H1 (cell line): Measurements from ENCODE around the gene HMCN2. TPM values are rescaled to one million over a fixed set of nuclear protein-coding genes. Genes with fewer than 3 reads are reported as not detected.

ENCODE experiments used
- CTCF ChIA-PET: fragments of 300-600 bp; sonication (Branson Sonifier 250); formaldehyde crosslinking; loops from one replicate; lab custom pipeline; 2021; ENCODE audit not compliant: partially characterized antibody; lab: Charles Lee
- POLR2A ChIA-PET: fragments of 300-600 bp; sonication (Branson Sonifier 250); formaldehyde crosslinking; loops from one replicate; lab custom pipeline; 2021; ENCODE audit warnings: inconsistent platforms; ENCODE audit not compliant: partially characterized antibody; lab: Charles Lee
- DNase-seq, 2 experiments: peaks; one replicate each; pipeline versions ENCODE4 v3.0.0 to v3.0.0-alpha.2; 2010 to 2022; ENCODE audit warnings: low spot score in 2 of 2, low read depth in 1 of 2, mixed read lengths in 1 of 2
- FAIRE-seq: peaks from 2 replicates; lab custom pipeline; 2011; peaks lifted over from hg19 to GRCh38; lab: Jason Lieb, UNC
- H2AFZ ChIP-seq: 2 replicates; pipeline ENCODE4 v1.8.1; 2012; ENCODE audit warnings: low read length, inconsistent platforms
- H2AK5ac ChIP-seq: 2 replicates; pipeline ENCODE4 v1.6.1; 2013; ENCODE audit warnings: low read depth, low read length
- H2BK120ac ChIP-seq: replicated peaks from 2 replicates; pipeline ENCODE3; 2013; ENCODE audit warnings: low read depth, low read length, inconsistent platforms
- H2BK12ac ChIP-seq: 2 replicates; pipeline ENCODE4 v1.6.1; 2013; ENCODE audit warnings: low read depth, low read length
- H2BK15ac ChIP-seq: 2 replicates; pipeline ENCODE4 v1.6.1; 2013; ENCODE audit warnings: low read length
- H2BK20ac ChIP-seq: 2 replicates; pipeline ENCODE4 v1.6.1; 2013; ENCODE audit warnings: low read length
- H2BK5ac ChIP-seq: 2 replicates; pipeline ENCODE4 v1.6.1; 2013; ENCODE audit warnings: low read depth, low read length
- H3K14ac ChIP-seq: 2 replicates; pipeline ENCODE4 v1.6.1; 2013; ENCODE audit warnings: inconsistent platforms; ENCODE audit not compliant: insufficient read length
- H3K18ac ChIP-seq: 2 replicates; pipeline ENCODE4 v1.6.1; 2013; ENCODE audit warnings: low read length; ENCODE audit errors: extremely low read depth
- H3K23ac ChIP-seq: 2 replicates; pipeline ENCODE4 v1.6.1; 2013; ENCODE audit warnings: inconsistent platforms; ENCODE audit not compliant: insufficient read length
- H3K23me2 ChIP-seq: 2 replicates; pipeline ENCODE4 v1.6.1; 2013; ENCODE audit warnings: low read depth, low read length
- H3K27ac ChIP-seq: 2 replicates; pipeline ENCODE4 v1.6.1; 2011; ENCODE audit warnings: low read depth, low read length, inconsistent platforms
- H3K27me3 ChIP-seq, 4 experiments: replicated peaks in 1 of 4; 1 replicate in 1 of 4; 2 replicates in 3 of 4; pipeline versions ENCODE4 v1.6.1 to v1.8.1; 2011 to 2013; ENCODE audit warnings: low read length in 3 of 4, mild to moderate bottlenecking in 3 of 4, inconsistent platforms in 2 of 4, mixed read lengths in 2 of 4, moderate library complexity in 1 of 4; ENCODE audit not compliant: control insufficient read depth in 3 of 4, insufficient read depth in 3 of 4; ENCODE audit errors: extremely low read depth in 1 of 4
- H3K36me3 ChIP-seq, 4 experiments: 2 replicates each; pipeline versions ENCODE4 v1.6.1 to v1.8.1; 2011 to 2013; ENCODE audit warnings: mild to moderate bottlenecking in 4 of 4, low read length in 3 of 4, moderate library complexity in 2 of 4, control low read depth in 1 of 4, inconsistent platforms in 1 of 4; ENCODE audit not compliant: insufficient read depth in 4 of 4, control insufficient read depth in 2 of 4
- H3K4ac ChIP-seq: replicated peaks from 2 replicates; pipeline ENCODE3; 2013; ENCODE audit warnings: low read length, low read depth, mixed read lengths, inconsistent platforms; ENCODE audit not compliant: insufficient read length
- H3K4me1 ChIP-seq, 4 experiments: replicated peaks in 1 of 4; 1 replicate in 1 of 4; 2 replicates in 3 of 4; pipeline versions ENCODE4 v1.6.1 to v1.8.1; 2011 to 2013; ENCODE audit warnings: low read length in 3 of 4, inconsistent platforms in 2 of 4, mixed read lengths in 1 of 4; ENCODE audit not compliant: insufficient read depth in 4 of 4, control insufficient read depth in 3 of 4
- H3K4me2 ChIP-seq, 2 experiments: 2 replicates each; pipeline versions ENCODE4 v1.6.1 to v1.8.1; 2011 to 2013; ENCODE audit warnings: low read depth in 2 of 2, low read length in 2 of 2, control low read depth in 1 of 2, inconsistent platforms in 1 of 2, mild to moderate bottlenecking in 1 of 2; ENCODE audit not compliant: insufficient read depth in 1 of 2
- H3K4me3 ChIP-seq, 4 experiments: fragments of 200-600, 300-600 bp in 1 of 4; sonication (generic), shearing (Covaris generic), sonication (Bioruptor Twin) in 1 of 4; 2 replicates each; pipeline versions ENCODE4 v1.5.1 to v1.8.1; 2011 to 2016; ENCODE audit warnings: low read length in 4 of 4, low read depth in 3 of 4, control low read depth in 2 of 4, inconsistent platforms in 2 of 4, mild to moderate bottlenecking in 2 of 4, mixed read lengths in 1 of 4, moderate library complexity in 1 of 4; ENCODE audit not compliant: insufficient read depth in 2 of 4; ENCODE audit errors: extremely low read depth in 1 of 4
- H3K56ac ChIP-seq: replicated peaks from 2 replicates; pipeline ENCODE3; 2013; ENCODE audit warnings: low read depth, mild to moderate bottlenecking, mixed read lengths, low read length, inconsistent platforms; ENCODE audit not compliant: insufficient read length
- H3K79me1 ChIP-seq: 2 replicates; pipeline ENCODE4 v1.6.1; 2013; ENCODE audit warnings: low read depth, low read length, control low read depth
- H3K79me2 ChIP-seq, 2 experiments: 2 replicates each; pipeline versions ENCODE4 v1.6.1 to v1.8.1; 2012 to 2013; ENCODE audit warnings: low read length in 2 of 2, mild to moderate bottlenecking in 2 of 2, inconsistent platforms in 1 of 2; ENCODE audit not compliant: insufficient read depth in 2 of 2, control insufficient read depth in 1 of 2
- H3K9ac ChIP-seq, 4 experiments: replicated peaks in 1 of 4; 1 replicate in 1 of 4; 2 replicates in 3 of 4; pipeline versions ENCODE4 v1.6.1 to v1.8.1; 2011 to 2013; ENCODE audit warnings: low read depth in 3 of 4, low read length in 3 of 4, control low read depth in 2 of 4, mild to moderate bottlenecking in 2 of 4, moderate library complexity in 2 of 4, inconsistent platforms in 1 of 4; ENCODE audit errors: extremely low read depth in 1 of 4
- H3K9me3 ChIP-seq, 2 experiments: 2 replicates each; pipeline versions ENCODE4 v1.6.1 to v1.8.1; 2012 to 2013; ENCODE audit warnings: mild to moderate bottlenecking in 2 of 2, moderate library complexity in 2 of 2, control low read depth in 1 of 2, inconsistent platforms in 1 of 2, low read depth in 1 of 2, low read length in 1 of 2, mixed read lengths in 1 of 2; ENCODE audit not compliant: insufficient read depth in 2 of 2
- H4K20me1 ChIP-seq, 2 experiments: replicated peaks in 1 of 2; 2 replicates each; pipeline versions ENCODE3 to v1.8.1; 2011 to 2013; ENCODE audit warnings: inconsistent platforms in 2 of 2, low read length in 2 of 2, mild to moderate bottlenecking in 1 of 2; ENCODE audit not compliant: insufficient read depth in 2 of 2, control insufficient read depth in 1 of 2
- H4K5ac ChIP-seq: 2 replicates; pipeline ENCODE4 v1.6.1; 2013; ENCODE audit warnings: low read length, low read depth, mixed read lengths, inconsistent platforms; ENCODE audit not compliant: insufficient read length
- H4K8ac ChIP-seq: 2 replicates; pipeline ENCODE4 v1.8.0; 2013; ENCODE audit warnings: mild to moderate bottlenecking, moderate library complexity, low read length, inconsistent platforms; ENCODE audit not compliant: insufficient read depth; ENCODE audit errors: extremely low read depth
- H4K91ac ChIP-seq: replicated peaks from 2 replicates; pipeline ENCODE3; 2013; ENCODE audit warnings: low read length, mixed read lengths, inconsistent platforms; ENCODE audit not compliant: insufficient read length
- CHD2 ChIP-seq: IDR thresholded peaks from 2 replicates; pipeline ENCODE4 v1.6.1; 2012; ENCODE audit warnings: low read length, improper control_type of control experiment
- E2F6 ChIP-seq: IDR thresholded peaks from 2 replicates; pipeline ENCODE4 v1.6.1; 2012; ENCODE audit warnings: inconsistent platforms
- EP300 ChIP-seq, 2 experiments: IDR thresholded peaks; 1 replicate in 1 of 2; 2 replicates in 1 of 2; pipeline ENCODE4 v1.6.1; 2011 to 2012; ENCODE audit warnings: low read depth in 2 of 2, low read length in 2 of 2, mild to moderate bottlenecking in 2 of 2, borderline replicate concordance in 1 of 2, inconsistent platforms in 1 of 2, moderate library complexity in 1 of 2
- GTF2F1 ChIP-seq: IDR thresholded peaks from 2 replicates; pipeline ENCODE4 v1.6.1; 2012; ENCODE audit warnings: low read depth, low read length, improper control_type of control experiment, borderline replicate concordance
- HDAC2 ChIP-seq, 2 experiments: fragments of 300-600 bp in 1 of 2; sonication (generic) in 1 of 2; IDR thresholded peaks; 2 replicates each; pipeline ENCODE4 v1.6.1; 2011 to 2012; ENCODE audit warnings: low read depth in 2 of 2, low read length in 2 of 2, mild to moderate bottlenecking in 2 of 2, moderate library complexity in 2 of 2, borderline replicate concordance in 1 of 2, inconsistent platforms in 1 of 2
- HDAC6 ChIP-seq: IDR thresholded peaks from one replicate; pipeline ENCODE4 v1.7.1; 2012; ENCODE audit warnings: low read depth, mild to moderate bottlenecking, inconsistent platforms, low read length, moderate library complexity
- POLR2A ChIP-seq, 2 experiments: IDR thresholded peaks; 1 replicate in 1 of 2; 2 replicates in 1 of 2; pipeline ENCODE4 v1.6.1; 2011; ENCODE audit warnings: low read depth in 2 of 2, low read length in 2 of 2, mild to moderate bottlenecking in 2 of 2; ENCODE audit errors: control extremely low read depth in 1 of 2
- SAP30 ChIP-seq: fragments of 300-600 bp; sonication (generic); IDR thresholded peaks from 2 replicates; pipeline ENCODE4 v1.7.1; 2012; ENCODE audit warnings: low read length, moderate library complexity, mild to moderate bottlenecking, inconsistent platforms; ENCODE audit not compliant: insufficient read depth, insufficient replicate concordance
- WGBS, 2 experiments: shearing (Covaris generic) in 1 of 2; methylation state at CpG; one replicate each; pipeline versions ENCODE4 v1.1.6 to v1.1.7; 2013 to 2015; ENCODE audit warnings: low lambda C conversion rate in 2 of 2, mixed read lengths in 2 of 2, inconsistent platforms in 1 of 2, low coverage in 1 of 2, missing lambda C conversion rate in 1 of 2; ENCODE audit not compliant: insufficient replicate concordance in 2 of 2, insufficient coverage in 1 of 2, insufficient read length in 1 of 2; ENCODE audit errors: extremely low coverage in 1 of 2, missing lambda C conversion rate in 1 of 2; 5-methylcytosine and 5-hydroxymethylcytosine counted together
- polyA plus RNA-seq, 7 experiments: library from polyadenylated mRNA; depleted of rRNA in 3 of 7; stranded (reverse) in 5 of 7; unstranded in 2 of 7; fragments of >200 nt in 5 of 7; fragments of 200-250 nt in 2 of 7; gene quantifications; 1 replicate in 5 of 7; 2 replicates in 1 of 7; 4 replicates in 1 of 7; pipeline versions ENCODE4 v1.2.1 to v1.2.3, GENCODE V29; 2011 to 2013; ENCODE audit warnings: missing spikeins in 2 of 7, mixed read lengths in 2 of 7
- total RNA-seq: library from RNA; stranded (reverse); fragmentation: NEBNext Ultra II Directional; extraction: Animal tissue kit (Norgen Biotek cat#: 25700); gene quantifications from 2 replicates; pipeline ENCODE4 v1.2.1, GENCODE V29; 2021
- TF ChIP-seq, protein P1 (sequence below), 3 experiments: IDR thresholded peaks; 1 replicate in 2 of 3; 2 replicates in 1 of 3; pipeline versions ENCODE4 v1.5.1 to v1.6.1; 2011; ENCODE audit warnings: low read length in 3 of 3, mild to moderate bottlenecking in 3 of 3, inconsistent platforms in 2 of 3, low read depth in 1 of 3, moderate library complexity in 1 of 3; ENCODE audit not compliant: insufficient read depth in 1 of 3; ENCODE audit errors: control extremely low read depth in 1 of 3

HMCN2 gene
- total and polyA plus RNA-seq, 2 of the 8 experiments (the other 6 are each of a cell fraction or from before 2014, with no cell fraction given): 5.0 to 9.1 TPM

GRCh38 chr9:130341128-130341527 lies 75.6 kb downstream of the HMCN2 start:
- no peak overlapping the region for H2BK120ac ChIP-seq
- WGBS, 2 experiments: 89% methylated on average over 13 of the region's 13 CpGs; no CpG with 5 or more reads in 1 of the 2 experiments
- FAIRE-seq: no peak
- H3K4me1 ChIP-seq: peaks cover 0 to 9% (median 5%) of the 10 kb centered on the region in 4 experiments; a peak in 4 of 7 replicates
- 0 out of 4 replicates have a peak, but pooled peaks cover 0 to 3% of the 10 kb centered on the region in 2 experiments for H3K79me2 ChIP-seq
- H3K4me3 ChIP-seq: no peak overlapping the region
- peaks cover 0 to 17% of the 10 kb centered on the region in 2 experiments for H4K20me1 ChIP-seq
- H3K27ac ChIP-seq: no peak overlapping the region
- H2BK12ac ChIP-seq: no peak overlapping the region
- H3K36me3 ChIP-seq: no peaks in the 10 kb centered on the region; a peak in 1 of 8 replicates
- no peak overlapping the region for H2AFZ ChIP-seq
- H2BK5ac ChIP-seq: no peak overlapping the region
- H3K18ac ChIP-seq: no peak overlapping the region
- no peaks in the 10 kb centered on the region for H3K9me3 ChIP-seq
- no peak overlapping the region for H4K8ac ChIP-seq
- no peak overlapping the region for H3K14ac ChIP-seq
- H4K5ac ChIP-seq: no peak overlapping the region
- no peak overlapping the region for H3K23ac ChIP-seq
- no peak overlapping the region for H3K4ac ChIP-seq
- no peak overlapping the region for H3K9ac ChIP-seq
- H3K56ac ChIP-seq: no peak overlapping the region
- H2BK15ac ChIP-seq: no peak overlapping the region
- ChIA-PET POLR2A (interaction anchor here (1.2 kb wide), 1 partner anchor 9 kb away, joined by 4 read pairs; no protein-coding TSS in a partner anchor), CTCF (interaction anchor here (0.7 to 6.1 kb wide), 12 partner anchors 10 to 233 kb away, joined by 3 to 63 read pairs (median 5); no protein-coding TSS in a partner anchor)
- no peak overlapping the region for H2BK20ac ChIP-seq
- no peak for DNase-seq
- peaks cover 15% of the 10 kb centered on the region for H3K23me2 ChIP-seq
- H3K4me2 ChIP-seq: no peak overlapping the region
- no peak overlapping the region for H2AK5ac ChIP-seq
- H4K91ac ChIP-seq: no peak overlapping the region
- H3K27me3 ChIP-seq: no peaks in the 10 kb centered on the region
- H3K79me1 ChIP-seq: peaks cover 10% of the 10 kb centered on the region
- TF ChIP-seq E2F6 (no peak), GTF2F1 (no peak), HDAC2 (IDR thresholded peaks at IDR 0.05; ENCODE audit: borderline replicate concordance in 1 of 2, low read depth in 2 of 2, low read length in 2 of 2) (no peak), EP300 (IDR thresholded peaks at IDR 0.05; ENCODE audit: borderline replicate concordance in 1 of 2, low read depth in 2 of 2, low read length in 2 of 2) (no peak), HDAC6 (no peak), POLR2A (IDR thresholded peaks at IDR 0.05; ENCODE audit: control extremely low read depth in 1 of 2, low read depth in 2 of 2, low read length in 2 of 2) (no peak), CHD2 (no peak), SAP30 (no peak)
- TF ChIP-seq, protein P1, sequence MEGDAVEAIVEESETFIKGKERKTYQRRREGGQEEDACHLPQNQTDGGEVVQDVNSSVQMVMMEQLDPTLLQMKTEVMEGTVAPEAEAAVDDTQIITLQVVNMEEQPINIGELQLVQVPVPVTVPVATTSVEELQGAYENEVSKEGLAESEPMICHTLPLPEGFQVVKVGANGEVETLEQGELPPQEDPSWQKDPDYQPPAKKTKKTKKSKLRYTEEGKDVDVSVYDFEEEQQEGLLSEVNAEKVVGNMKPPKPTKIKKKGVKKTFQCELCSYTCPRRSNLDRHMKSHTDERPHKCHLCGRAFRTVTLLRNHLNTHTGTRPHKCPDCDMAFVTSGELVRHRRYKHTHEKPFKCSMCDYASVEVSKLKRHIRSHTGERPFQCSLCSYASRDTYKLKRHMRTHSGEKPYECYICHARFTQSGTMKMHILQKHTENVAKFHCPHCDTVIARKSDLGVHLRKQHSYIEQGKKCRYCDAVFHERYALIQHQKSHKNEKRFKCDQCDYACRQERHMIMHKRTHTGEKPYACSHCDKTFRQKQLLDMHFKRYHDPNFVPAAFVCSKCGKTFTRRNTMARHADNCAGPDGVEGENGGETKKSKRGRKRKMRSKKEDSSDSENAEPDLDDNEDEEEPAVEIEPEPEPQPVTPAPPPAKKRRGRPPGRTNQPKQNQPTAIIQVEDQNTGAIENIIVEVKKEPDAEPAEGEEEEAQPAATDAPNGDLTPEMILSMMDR (IDR thresholded peaks at IDR 0.05; ENCODE audit: control extremely low read depth in 1 of 3, insufficient read depth in 1 of 3, low read depth in 1 of 3, low read length in 3 of 3): no peak
